Stimulated activated memory B cell treated with anti-CD40 and anti-IgM and Interleukin-4, amounts not matched to agents 10 μg/mL and 1 μg/mL and 100 μg/mL, for 72 hours (primary cell): Measurements from ENCODE around the gene POGLUT2.

Experiments
- ATAC-seq: fragments of 150-1000 bp; cut with Tn5 transposase; 2 replicates; pipeline ENCODE4 v1.10.0; 2021
- H3K27ac Mint-ChIP-seq: one replicate; pipeline ENCODE4 v1.8.0; 2022; ENCODE audit warnings: mild to moderate bottlenecking, mixed read lengths
- H3K27me3 Mint-ChIP-seq: one replicate; pipeline ENCODE4 v1.8.0; 2022; ENCODE audit warnings: mixed read lengths
- H3K36me3 Mint-ChIP-seq: one replicate; pipeline ENCODE4 v1.8.0; 2022; ENCODE audit warnings: mixed read lengths
- H3K4me1 Mint-ChIP-seq: one replicate; pipeline ENCODE4 v1.8.0; 2022; ENCODE audit warnings: mixed read lengths
- H3K4me3 Mint-ChIP-seq: one replicate; pipeline ENCODE4 v1.8.0; 2022; ENCODE audit warnings: mild to moderate bottlenecking, moderate library complexity, mixed read lengths
- H3K9me3 Mint-ChIP-seq: one replicate; pipeline ENCODE4 v1.8.0; 2022; ENCODE audit warnings: mixed read lengths

POGLUT2 gene

DNA sequence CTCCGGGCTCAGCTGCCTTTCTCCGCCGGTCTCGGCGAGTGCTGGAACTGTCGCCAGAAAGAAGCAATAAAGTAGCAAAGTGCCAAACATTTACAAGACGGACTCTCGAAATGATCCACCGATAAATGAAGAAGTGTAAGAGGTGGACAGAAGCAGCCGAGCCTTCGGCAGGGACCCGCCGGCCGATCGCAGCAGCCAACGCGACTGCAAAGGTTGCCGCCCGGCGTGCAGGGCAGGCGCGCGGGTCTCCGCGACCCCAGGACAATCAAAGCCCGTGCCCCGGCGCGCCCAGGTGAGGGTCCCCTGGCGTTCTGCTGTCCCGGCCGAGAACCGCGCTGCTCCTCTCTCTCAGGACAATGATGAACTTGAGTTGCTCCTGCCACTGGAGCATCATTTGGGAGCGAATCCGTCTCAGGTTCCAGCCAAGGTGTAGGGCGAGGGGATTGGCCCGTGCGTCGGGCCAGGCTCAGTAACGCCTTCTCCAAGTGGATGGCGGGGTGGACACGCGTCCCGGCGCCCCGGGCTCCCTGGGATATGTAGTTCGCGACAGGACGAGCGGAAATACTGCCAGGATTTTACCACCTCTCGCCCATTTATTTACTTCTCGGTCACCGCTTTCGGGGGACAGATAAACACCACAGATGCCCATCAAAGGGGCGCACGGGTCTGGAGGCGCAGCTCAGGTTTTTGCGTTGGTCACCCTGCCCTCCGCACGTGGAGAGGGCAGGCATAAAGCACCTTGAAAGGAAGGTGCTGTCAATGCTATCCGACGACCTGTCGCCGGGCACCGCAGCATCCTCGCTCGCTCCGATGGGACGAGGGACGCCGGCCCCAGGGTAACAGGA, at the start of gene POGLUT2, which contains the start of gene BIVM:
Gene POGLUT2, minus strand, starts transcription at position 396 of the 845 bp plus-strand sequence. Its CDS starts 306 bp downstream, at position 90.
Gene BIVM, plus strand, starts transcription at position 539 of the 845 bp plus-strand sequence. CDS start 8,149 bp downstream, outside the sequence.
- Mint-ChIP-seq H3K4me1 (peaks cover 24% of the 10 kb centered on the region), H3K4me3 (peak within 1 kb of the TSS; percentile 87), H3K27me3 (peaks cover 20% of the 10 kb centered on the region), H3K9me3 (no peaks in the 10 kb centered on the region), H3K36me3 (no peaks in the 10 kb centered on the region), H3K27ac (peak within 1 kb of the TSS; percentile 71)
- peak; percentile 84 for ATAC-seq

DNA sequence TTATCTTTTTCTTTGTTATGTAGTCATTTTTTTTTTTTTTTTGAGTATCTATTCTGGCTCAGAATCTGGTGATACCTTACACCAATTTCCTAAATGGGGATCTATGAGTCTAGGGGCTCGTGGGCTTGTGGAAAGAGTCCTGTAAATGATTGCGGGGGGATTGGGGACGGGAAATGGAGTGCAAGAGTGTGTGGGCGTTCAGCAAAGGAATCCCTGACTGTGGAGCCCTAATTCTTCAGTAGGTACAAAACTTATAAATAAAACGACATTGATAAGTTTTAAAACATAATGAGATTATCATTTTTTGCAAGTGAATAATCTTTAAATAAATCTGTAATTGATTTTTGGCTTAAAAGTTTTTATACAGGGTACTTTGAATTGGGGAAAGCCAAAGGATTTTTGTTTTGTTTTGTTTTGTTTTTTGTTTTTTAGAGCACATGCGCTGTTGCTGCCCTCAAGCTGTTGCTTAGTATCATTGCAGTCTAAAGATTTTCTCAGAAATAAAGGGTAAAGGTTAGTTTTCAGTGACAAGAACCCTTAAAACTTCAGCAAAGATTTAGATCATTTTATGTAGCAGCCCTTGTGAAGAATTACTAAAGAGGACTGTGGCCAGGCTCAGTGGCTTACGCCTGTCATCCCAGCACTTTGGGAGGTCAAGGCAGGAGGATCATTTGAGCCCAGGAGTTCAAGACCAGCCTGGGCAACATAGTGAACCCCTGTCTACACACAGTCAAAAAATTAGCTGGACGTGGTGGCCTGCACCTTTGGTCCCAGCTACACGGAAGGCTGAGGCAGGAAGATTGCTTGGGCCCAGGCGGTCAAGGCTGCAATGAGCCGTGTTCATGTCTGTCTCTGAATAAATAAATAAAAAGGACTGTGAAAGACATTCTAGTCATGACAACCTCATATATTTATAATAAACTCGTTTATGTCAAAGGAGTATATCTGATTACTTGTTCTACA, 48.8 kb upstream of the POGLUT2 start:
- Mint-ChIP-seq H3K9me3 (no peaks in the 10 kb centered on the region), H3K36me3 (peaks cover 10% of the 10 kb centered on the region)

DNA sequence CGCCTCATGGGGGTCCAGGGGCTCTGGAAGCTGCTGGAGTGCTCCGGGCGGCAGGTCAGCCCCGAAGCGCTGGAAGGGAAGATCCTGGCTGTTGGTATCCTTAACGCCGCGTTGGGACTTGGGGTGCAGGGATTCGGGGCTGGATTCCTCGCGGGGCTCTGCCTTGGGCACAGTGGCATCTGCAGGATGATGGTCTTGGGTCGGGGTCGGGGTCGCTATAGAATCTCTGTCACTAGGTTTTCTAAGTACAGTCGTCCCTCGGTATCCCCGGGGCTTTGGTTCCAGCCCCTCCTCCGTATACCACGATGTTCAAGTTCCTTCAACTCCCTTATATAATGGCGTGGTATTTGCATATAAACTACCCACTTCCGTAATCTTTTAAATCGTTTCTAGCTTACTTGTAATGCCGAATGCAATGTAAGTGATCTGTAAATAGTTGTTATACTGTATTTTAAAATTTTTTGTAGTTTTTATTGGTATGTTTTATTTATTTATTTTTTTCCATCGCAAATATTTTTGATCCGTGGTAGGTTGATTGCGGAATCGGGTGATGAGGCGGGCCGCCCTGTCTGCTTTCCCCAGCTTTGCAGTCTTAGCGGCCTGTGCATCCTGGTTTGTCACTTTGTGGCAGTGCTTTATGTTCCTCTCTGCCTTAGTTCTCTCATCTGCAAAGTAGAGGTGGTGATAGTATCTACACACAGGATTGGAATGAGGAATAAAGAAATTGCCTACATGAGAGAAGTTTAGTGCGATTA, 47.7 kb upstream of the POGLUT2 start:
- Mint-ChIP-seq H3K4me1 (peaks cover 32% of the 10 kb centered on the region), H3K4me3 (peak overlapping the region; percentile 92), H3K27ac (peak overlapping the region; percentile 99), H3K27me3 (no peaks in the 10 kb centered on the region), H3K36me3 (peaks cover 10% of the 10 kb centered on the region), H3K9me3 (no peaks in the 10 kb centered on the region)
- ATAC-seq, result peak; percentile 79

More for the DNA sequence above, 48.8 kb upstream of the POGLUT2 start:
- ATAC-seq, result no peak
- Mint-ChIP-seq H3K4me3 (peak overlapping the region; percentile 92), H3K27ac (peak overlapping the region; percentile 99), H3K27me3 (no peaks in the 10 kb centered on the region), H3K4me1 (peaks cover 32% of the 10 kb centered on the region)

DNA sequence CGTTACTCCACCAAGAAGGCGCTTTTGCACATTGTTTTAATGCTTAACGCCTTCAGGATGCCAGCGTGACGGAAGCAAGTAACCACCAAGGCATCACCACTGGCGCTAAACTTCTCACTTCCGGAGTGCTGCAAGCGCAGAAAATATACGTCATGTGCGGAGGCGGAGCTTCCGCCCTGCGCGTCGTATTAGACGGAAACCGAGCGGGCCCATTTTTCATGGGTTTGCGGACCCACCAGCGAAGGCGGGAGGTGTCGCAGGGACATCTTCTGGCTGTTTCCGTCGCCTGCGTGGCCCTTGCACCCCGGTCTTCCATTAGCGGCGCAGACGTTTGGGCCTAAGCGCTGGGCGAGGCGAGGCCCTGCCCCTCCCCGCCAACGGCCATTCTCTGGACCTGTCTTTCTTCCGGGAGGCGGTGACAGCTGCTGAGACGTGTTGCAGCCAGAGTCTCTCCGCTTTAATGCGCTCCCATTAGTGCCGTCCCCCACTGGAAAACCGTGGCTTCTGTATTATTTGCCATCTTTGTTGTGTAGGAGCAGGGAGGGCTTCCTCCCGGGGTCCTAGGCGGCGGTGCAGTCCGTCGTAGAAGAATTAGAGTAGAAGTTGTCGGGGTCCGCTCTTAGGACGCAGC, 47.0 kb upstream of the POGLUT2 start, which contains the start of gene ERCC5:
Gene ERCC5, plus strand, starts transcription at position 403 of the 631 bp plus-strand sequence. CDS start 235 bp downstream, outside the sequence.
- Mint-ChIP-seq H3K4me3 (peak within 1 kb of the TSS; percentile 92), H3K36me3 (peaks cover 10% of the 10 kb centered on the region), H3K4me1 (peaks cover 30% of the 10 kb centered on the region), H3K27ac (peak within 1 kb of the TSS; percentile 99), H3K27me3 (no peaks in the 10 kb centered on the region), H3K9me3 (no peaks in the 10 kb centered on the region)
- peak; percentile 94 for ATAC-seq

DNA sequence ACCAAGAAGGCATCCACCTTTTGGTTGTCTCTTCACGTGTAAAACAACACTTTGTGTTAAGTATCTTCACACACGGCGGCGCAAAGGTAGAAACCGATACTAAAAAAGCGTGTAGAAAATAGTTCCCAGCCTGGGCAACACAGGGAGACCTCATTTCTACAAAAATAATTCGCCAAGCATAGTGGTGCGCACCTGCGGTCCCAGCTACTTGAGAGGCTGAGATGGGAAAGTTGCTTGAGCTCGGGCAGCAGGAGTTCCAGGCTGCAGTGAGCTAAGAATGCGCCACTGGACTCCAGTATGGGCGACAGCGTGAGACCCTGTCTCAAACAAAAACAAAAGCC, 46.5 kb upstream of the POGLUT2 start:
- H3K27me3 Mint-ChIP-seq, result no peaks in the 10 kb centered on the region
- peak overlapping the region; percentile 92 for H3K4me3 Mint-ChIP-seq
- peak; percentile 29 for ATAC-seq
- peaks cover 25% of the 10 kb centered on the region for H3K4me1 Mint-ChIP-seq
- no peaks in the 10 kb centered on the region for H3K9me3 Mint-ChIP-seq
- H3K36me3 Mint-ChIP-seq, result peaks cover 5% of the 10 kb centered on the region
- H3K27ac Mint-ChIP-seq, result peak overlapping the region; percentile 99

DNA sequence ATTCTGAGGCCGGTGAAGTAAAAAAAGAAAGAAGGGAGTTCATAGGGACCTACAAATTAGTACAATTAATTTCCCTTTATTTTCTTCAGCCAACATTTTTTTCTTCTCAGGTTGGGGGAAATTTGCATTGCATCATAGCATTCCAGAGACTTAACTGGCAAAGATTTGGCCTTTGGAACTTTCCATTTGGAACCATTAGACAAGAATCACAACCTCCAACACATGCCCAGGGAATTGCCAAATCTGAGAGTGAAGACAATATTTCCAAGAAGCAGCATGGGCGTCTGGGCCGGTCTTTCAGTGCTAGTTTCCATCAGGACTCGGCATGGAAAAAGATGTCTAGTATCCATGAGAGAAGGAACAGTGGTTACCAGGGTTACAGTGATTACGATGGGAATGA, 40.7 kb upstream of the POGLUT2 start:
- Mint-ChIP-seq H3K36me3 (peaks cover 25% of the 10 kb centered on the region), H3K4me3 (no peak overlapping the region), H3K27me3 (no peaks in the 10 kb centered on the region), H3K4me1 (peaks cover under 1% of the 10 kb centered on the region), H3K27ac (no peak overlapping the region), H3K9me3 (no peaks in the 10 kb centered on the region)
- ATAC-seq, result no peak

DNA sequence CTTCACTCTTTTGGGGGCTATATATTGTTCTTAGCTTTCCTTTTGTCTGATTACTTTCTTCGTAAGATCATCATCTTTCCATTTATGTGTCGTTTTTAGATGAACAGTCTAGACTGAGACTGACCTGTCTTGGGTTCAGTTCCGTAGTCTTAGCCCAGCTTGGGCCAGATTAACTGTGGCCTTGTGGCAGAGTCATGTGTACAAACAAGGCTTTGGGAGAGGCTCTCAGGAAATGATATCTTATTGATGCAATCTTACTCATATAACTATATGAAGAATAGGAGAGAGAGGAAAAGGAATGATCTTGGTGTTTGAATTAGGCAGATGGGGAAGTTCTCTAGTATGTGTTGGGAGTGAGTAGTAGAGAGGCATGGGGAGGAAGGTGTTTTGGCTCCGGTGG, 40.2 kb upstream of the POGLUT2 start:
- Mint-ChIP-seq H3K4me3 (no peak overlapping the region), H3K27ac (no peak overlapping the region), H3K9me3 (no peaks in the 10 kb centered on the region), H3K27me3 (no peaks in the 10 kb centered on the region), H3K4me1 (no peaks in the 10 kb centered on the region), H3K36me3 (peaks cover 27% of the 10 kb centered on the region)
- no peak for ATAC-seq

DNA sequence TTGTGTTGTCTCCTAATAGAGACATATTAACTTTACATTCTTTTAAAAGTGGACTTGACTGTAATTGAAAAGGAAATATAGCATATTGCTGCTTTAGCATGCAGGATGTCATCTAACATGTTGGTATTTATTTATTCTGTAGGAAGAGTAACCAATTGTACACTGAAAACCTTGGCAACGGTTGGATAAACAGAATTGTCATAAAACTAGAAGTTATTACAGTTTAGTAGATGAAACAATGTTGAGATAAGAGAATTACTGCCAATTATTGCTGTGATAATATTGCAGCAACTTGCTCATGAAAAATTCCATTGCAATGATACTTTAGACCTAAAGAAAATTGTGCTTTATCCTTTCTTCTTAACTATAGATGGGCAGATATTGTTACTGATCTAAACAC, 39.5 kb upstream of the POGLUT2 start:
- Mint-ChIP-seq H3K36me3 (peaks cover 27% of the 10 kb centered on the region), H3K27me3 (no peaks in the 10 kb centered on the region), H3K4me3 (no peak overlapping the region), H3K9me3 (no peaks in the 10 kb centered on the region), H3K4me1 (no peaks in the 10 kb centered on the region), H3K27ac (no peak overlapping the region)
- no peak for ATAC-seq

DNA sequence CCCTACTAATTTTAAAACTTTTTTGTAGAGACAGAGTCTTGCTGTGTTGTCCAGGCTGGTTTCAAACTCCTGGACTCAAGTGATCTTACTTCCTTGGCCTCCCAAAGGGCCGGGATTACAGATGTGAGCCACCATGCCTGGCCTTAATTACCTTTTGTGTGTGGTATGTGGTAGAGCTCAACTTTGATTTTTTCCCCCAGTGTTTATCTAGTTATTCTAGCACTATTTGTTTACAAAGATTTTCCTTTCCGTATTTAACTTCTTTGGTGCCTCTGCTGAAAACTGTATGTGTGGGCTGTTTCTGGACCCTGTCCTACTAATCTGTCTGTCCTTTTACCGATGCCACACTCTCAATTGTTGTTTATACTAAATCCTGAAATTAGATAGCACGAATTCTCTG, 37.7 kb upstream of the POGLUT2 start:
- no peaks in the 10 kb centered on the region for H3K4me1 Mint-ChIP-seq
- peaks cover 32% of the 10 kb centered on the region for H3K36me3 Mint-ChIP-seq
- no peak overlapping the region for H3K4me3 Mint-ChIP-seq
- no peak for ATAC-seq
- no peaks in the 10 kb centered on the region for H3K9me3 Mint-ChIP-seq
- H3K27ac Mint-ChIP-seq, result no peak overlapping the region
- no peaks in the 10 kb centered on the region for H3K27me3 Mint-ChIP-seq

DNA sequence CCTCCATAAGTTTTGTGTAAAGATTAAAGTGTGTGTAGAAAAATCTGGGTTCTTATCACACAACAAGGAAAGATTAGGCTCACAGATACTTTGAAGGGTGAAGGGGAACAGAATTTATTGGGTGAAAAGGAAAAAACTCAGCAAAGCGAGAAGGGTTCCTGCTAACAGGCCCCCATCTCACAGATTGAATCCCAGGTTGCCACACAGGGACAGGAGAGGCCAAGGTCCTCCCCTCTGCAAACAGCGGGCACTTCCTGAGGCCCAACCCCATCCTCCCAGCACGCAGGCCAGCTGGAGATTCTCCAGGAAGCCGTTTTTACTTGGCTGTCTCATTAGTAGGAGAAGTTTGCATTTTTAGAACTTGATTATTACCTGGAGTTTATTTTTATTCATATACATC, 31.9 kb upstream of the POGLUT2 start:
- no peak overlapping the region for H3K4me3 Mint-ChIP-seq
- no peaks in the 10 kb centered on the region for H3K4me1 Mint-ChIP-seq
- no peaks in the 10 kb centered on the region for H3K27me3 Mint-ChIP-seq
- no peaks in the 10 kb centered on the region for H3K9me3 Mint-ChIP-seq
- peaks cover 17% of the 10 kb centered on the region for H3K36me3 Mint-ChIP-seq
- no peak for ATAC-seq
- no peak overlapping the region for H3K27ac Mint-ChIP-seq

DNA sequence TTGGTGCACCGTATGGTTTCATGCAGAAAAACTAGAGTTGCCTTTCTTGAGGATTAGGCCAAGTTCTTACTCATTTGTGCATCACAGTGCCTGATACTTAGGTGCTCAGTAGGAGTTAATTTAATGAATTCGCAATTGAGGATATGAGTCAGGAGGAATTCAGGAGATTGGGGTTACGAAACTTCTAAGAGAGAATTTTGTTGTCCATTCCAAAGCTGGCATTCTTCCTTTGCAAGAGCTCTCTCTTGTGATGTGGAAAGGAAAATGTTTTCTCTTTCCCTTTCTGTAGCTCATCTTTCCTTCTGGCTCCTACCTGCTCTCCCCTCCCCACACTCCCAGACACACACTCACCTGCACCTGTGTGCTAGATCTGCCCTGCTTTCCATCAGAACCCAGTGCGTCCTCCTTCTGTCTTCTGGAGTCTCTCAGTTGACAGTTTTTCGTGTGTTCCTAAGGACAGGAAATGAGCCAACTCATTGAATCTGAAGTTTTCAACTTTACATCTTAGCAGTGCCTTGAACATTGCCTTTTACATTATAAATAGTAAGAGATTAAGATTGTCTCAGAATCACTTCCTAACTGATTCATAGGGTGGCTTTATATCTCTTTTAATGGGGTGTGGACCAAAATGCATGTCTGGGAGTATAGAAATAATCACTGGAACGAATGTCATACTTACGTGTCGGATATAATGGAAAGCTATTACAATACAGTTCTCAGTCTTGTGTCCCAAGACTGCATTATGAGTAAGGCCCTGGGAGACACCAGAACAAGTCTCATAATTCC, 27.3 kb upstream of the POGLUT2 start:
- H3K27ac Mint-ChIP-seq, result no peak overlapping the region
- no peaks in the 10 kb centered on the region for H3K9me3 Mint-ChIP-seq
- no peak overlapping the region for H3K4me3 Mint-ChIP-seq
- peaks cover 22% of the 10 kb centered on the region for H3K36me3 Mint-ChIP-seq
- ATAC-seq, result no peak
- H3K27me3 Mint-ChIP-seq, result no peaks in the 10 kb centered on the region
- no peaks in the 10 kb centered on the region for H3K4me1 Mint-ChIP-seq

DNA sequence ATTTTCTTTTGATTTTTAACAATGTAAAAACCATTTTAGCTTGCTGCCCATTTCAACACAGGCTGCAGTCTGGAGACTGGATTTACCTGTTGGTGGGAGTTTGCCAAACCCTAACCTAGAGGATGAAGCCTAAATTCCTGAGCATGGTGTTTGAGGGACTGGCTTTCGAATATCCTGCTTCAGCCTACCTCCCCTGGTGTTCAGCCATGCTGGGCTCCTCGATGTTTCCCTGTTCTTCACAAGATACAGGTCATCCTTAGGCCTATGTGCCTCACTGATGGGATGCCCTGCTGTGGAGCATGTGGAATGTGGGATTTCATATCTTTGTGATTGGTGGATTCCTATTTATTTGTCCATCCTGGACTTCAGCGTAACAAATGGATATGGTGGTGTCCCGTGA, 26.6 kb upstream of the POGLUT2 start:
- Mint-ChIP-seq H3K36me3 (peaks cover 25% of the 10 kb centered on the region), H3K4me3 (no peak overlapping the region), H3K4me1 (no peaks in the 10 kb centered on the region), H3K9me3 (no peaks in the 10 kb centered on the region), H3K27me3 (no peaks in the 10 kb centered on the region), H3K27ac (no peak overlapping the region)
- ATAC-seq, result no peak

DNA sequence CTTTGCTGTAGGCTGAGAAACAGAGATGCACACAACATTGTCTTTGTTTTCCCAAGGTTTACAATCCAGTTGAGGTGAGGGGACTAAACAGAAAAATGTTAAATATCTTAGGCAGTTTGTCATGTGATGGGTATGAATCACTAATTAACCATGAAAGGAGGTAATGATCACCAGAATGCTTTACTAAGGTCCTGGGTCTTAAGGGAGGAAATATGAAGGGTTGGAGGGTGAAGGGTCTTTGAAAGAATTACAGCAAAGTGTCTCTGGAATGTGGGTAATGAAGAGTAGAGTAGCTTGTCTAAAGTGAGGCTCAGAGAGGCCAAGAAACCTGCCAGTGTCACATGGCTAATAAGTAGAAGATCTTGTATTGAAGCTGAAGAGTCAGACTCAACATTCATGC, 19.1 kb upstream of the POGLUT2 start:
- no peak for ATAC-seq
- no peak overlapping the region for H3K27ac Mint-ChIP-seq
- H3K36me3 Mint-ChIP-seq, result peaks cover 17% of the 10 kb centered on the region
- H3K27me3 Mint-ChIP-seq, result no peaks in the 10 kb centered on the region
- no peaks in the 10 kb centered on the region for H3K9me3 Mint-ChIP-seq
- peaks cover 7% of the 10 kb centered on the region for H3K4me1 Mint-ChIP-seq
- no peak overlapping the region for H3K4me3 Mint-ChIP-seq

DNA sequence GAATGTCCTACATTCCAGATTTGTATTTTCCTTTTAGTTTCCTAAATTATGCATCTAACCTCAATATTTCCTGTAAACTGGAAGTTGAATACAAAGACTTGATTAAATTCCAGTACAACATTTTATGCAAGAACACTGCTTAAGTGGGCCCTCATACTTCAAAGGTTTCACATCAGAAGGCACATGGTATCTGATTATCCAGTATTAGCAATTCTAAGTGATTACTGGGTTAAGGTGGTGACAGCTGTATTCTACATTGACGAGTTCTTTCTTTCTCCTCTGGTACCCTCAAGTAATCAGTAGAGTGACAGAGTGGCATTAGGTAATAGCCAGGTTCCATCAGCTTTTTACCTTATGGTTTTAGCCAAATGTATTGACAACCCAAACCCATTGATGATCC, 18.5 kb upstream of the POGLUT2 start:
- Mint-ChIP-seq H3K27ac (no peak overlapping the region), H3K4me1 (peaks cover 7% of the 10 kb centered on the region), H3K36me3 (peaks cover 14% of the 10 kb centered on the region), H3K9me3 (peaks cover under 1% of the 10 kb centered on the region), H3K27me3 (no peaks in the 10 kb centered on the region), H3K4me3 (no peak overlapping the region)
- ATAC-seq, result no peak
